Caco-2 (cell line): ENCODE data around the gene PLXNA2. TPM values are rescaled to one million over a fixed set of nuclear protein-coding genes. Genes with fewer than 3 reads are reported as not detected.

Experiments used
- BruUV-seq: library from RNA; stranded (reverse); fragments of 400-500 nt; replicated peaks from 2 replicates; lab custom pipeline; 2021; lab: Mats Ljungman, UMichigan
- CTCF ChIA-PET: fragments of 300-600 bp; sonication (Branson Sonifier 250); formaldehyde crosslinking; loops from one replicate; lab custom pipeline; 2022; ENCODE audit warnings: antibody characterized with exemption; lab: Charles Lee
- POLR2A ChIA-PET: fragments of 300-600 bp; sonication (Branson Sonifier 250); formaldehyde crosslinking; loops from one replicate; lab custom pipeline; 2022; ENCODE audit warnings: antibody characterized with exemption; lab: Charles Lee
- DNase-seq, 2 experiments: peaks; one replicate each; pipeline versions ENCODE4 v3.0.0 to v3.0.0-alpha.2; 2020 to 2022
- H3K27me3 ChIP-seq: replicated peaks from 2 replicates; pipeline ENCODE4 v1.6.0; 2011; ENCODE audit warnings: low read length; ENCODE audit not compliant: control insufficient read depth, insufficient read depth
- H3K36me3 ChIP-seq: 2 replicates; pipeline ENCODE4 v1.5.1; 2011; ENCODE audit warnings: low read length; ENCODE audit not compliant: control insufficient read depth, insufficient read depth
- H3K4me1 ChIP-seq: fragments of 250-450 bp; sonication (Bioruptor Pico); 2 replicates; pipeline ENCODE4 v1.5.1; 2020; ENCODE audit warnings: mild to moderate bottlenecking
- H3K4me3 ChIP-seq: 2 replicates; pipeline ENCODE4 v1.5.1; 2011; ENCODE audit warnings: low read depth, mild to moderate bottlenecking, control low read depth, low read length
- H3K9me3 ChIP-seq: fragments of 250-450 bp; sonication (Bioruptor Pico); 2 replicates; pipeline ENCODE4 v1.5.1; 2020; ENCODE audit warnings: mild to moderate bottlenecking, moderate library complexity
- H3K27ac Mint-ChIP-seq: one replicate; pipeline ENCODE4 v1.8.0; 2022; ENCODE audit warnings: mixed read lengths; ENCODE audit not compliant: unreplicated experiment
- H3K27me3 Mint-ChIP-seq: one replicate; pipeline ENCODE4 v1.8.0; 2022; ENCODE audit warnings: mixed read lengths; ENCODE audit not compliant: insufficient read depth, unreplicated experiment
- H3K36me3 Mint-ChIP-seq: one replicate; pipeline ENCODE4 v1.8.0; 2022; ENCODE audit warnings: mild to moderate bottlenecking, mixed read lengths; ENCODE audit not compliant: insufficient read depth, unreplicated experiment
- H3K4me1 Mint-ChIP-seq: one replicate; pipeline ENCODE4 v1.8.0; 2022; ENCODE audit warnings: low read depth, mixed read lengths; ENCODE audit not compliant: unreplicated experiment
- H3K4me3 Mint-ChIP-seq: one replicate; pipeline ENCODE4 v1.8.0; 2022; ENCODE audit warnings: mild to moderate bottlenecking, moderate library complexity, mixed read lengths; ENCODE audit not compliant: unreplicated experiment
- H3K9me3 Mint-ChIP-seq: one replicate; pipeline ENCODE4 v1.8.0; 2022; ENCODE audit warnings: mixed read lengths; ENCODE audit not compliant: unreplicated experiment
- CTCF ChIP-seq, 2 experiments: fragments of 200-600 bp in 1 of 2; IDR thresholded peaks; 1 replicate in 1 of 2; 2 replicates in 1 of 2; pipeline versions ENCODE4 v1.5.1 to v1.8.0; 2011 to 2022; ENCODE audit warnings: antibody characterized with exemption in 1 of 2, control low read depth in 1 of 2, inconsistent platforms in 1 of 2, low read depth in 1 of 2, low read length in 1 of 2, mild to moderate bottlenecking in 1 of 2, moderate library complexity in 1 of 2; ENCODE audit not compliant: insufficient read depth in 1 of 2, severe bottlenecking in 1 of 2, unreplicated experiment in 1 of 2
- intact Hi-C: fragments of 100-400 bp; cut with micrococcal nuclease; formaldehyde crosslinking; loops from one replicate; pipeline ENCODE4 v1.10.0; 2022; ENCODE audit not compliant: unreplicated experiment
- total RNA-seq: library from RNA; stranded (reverse); gene quantifications from 2 replicates; pipeline ENCODE4 v1.2.3, GENCODE V29; 2022

The PLXNA2 gene
- total RNA-seq, 1 experiment from 2014 or later, result 3.2 TPM

GRCh38 chr1:207992677-207993236 lies 251.4 kb downstream of the PLXNA2 start:
- no TSS peak for BruUV-seq
- H3K27me3 ChIP-seq, result no peaks in the 10 kb centered on the region
- H3K9me3 Mint-ChIP-seq, result no peaks in the 10 kb centered on the region

GRCh38 chr1:207991583-207992026 lies 252.6 kb downstream of the PLXNA2 start:
- H3K36me3 Mint-ChIP-seq, result no peaks in the 10 kb centered on the region
- no peaks in the 10 kb centered on the region for H3K4me1 ChIP-seq
- H3K4me3 Mint-ChIP-seq, result no peak overlapping the region
- ChIA-PET CTCF (no interaction called here), POLR2A (no interaction called here)
- BruUV-seq, result no TSS peak
- H3K9me3 Mint-ChIP-seq, result no peaks in the 10 kb centered on the region
- peaks cover 30% of the 10 kb centered on the region for H3K27me3 Mint-ChIP-seq
- intact Hi-C loops, result no loop called here
- no peaks in the 10 kb centered on the region for H3K27me3 ChIP-seq
- no peak overlapping the region for H3K4me3 ChIP-seq
- no peaks in the 10 kb centered on the region for H3K4me1 Mint-ChIP-seq
- H3K27ac Mint-ChIP-seq, result no peak overlapping the region
- no peak for TF ChIP-seq CTCF (IDR thresholded peaks at IDR 0.05; ENCODE audit: insufficient read depth in 1 of 2, low read depth in 1 of 2, low read length in 1 of 2, severe bottlenecking in 1 of 2, unreplicated experiment in 1 of 2)
- H3K9me3 ChIP-seq, result no peaks in the 10 kb centered on the region; the same call in 1 of the 2 replicates
- no peak for DNase-seq
- H3K36me3 ChIP-seq, result no peaks in the 10 kb centered on the region

More at GRCh38 chr1:207992677-207993236, 251.4 kb downstream of the PLXNA2 start:
- TF ChIP-seq CTCF (IDR thresholded peaks at IDR 0.05; ENCODE audit: insufficient read depth in 1 of 2, low read depth in 1 of 2, low read length in 1 of 2, severe bottlenecking in 1 of 2, unreplicated experiment in 1 of 2), result no peak
- Histone ChIP-seq H3K36me3 (no peaks in the 10 kb centered on the region), H3K4me1 (no peaks in the 10 kb centered on the region), H3K4me3 (no peak overlapping the region), H3K9me3 (no peaks in the 10 kb centered on the region; the same call in 1 of the 2 replicates)
- Mint-ChIP-seq H3K27me3 (peaks cover 23% of the 10 kb centered on the region), H3K4me1 (no peaks in the 10 kb centered on the region), H3K27ac (no peak overlapping the region), H3K36me3 (no peaks in the 10 kb centered on the region), H3K4me3 (no peak overlapping the region)
- intact Hi-C loops, result no loop called here
- DNase-seq, result no peak
- ChIA-PET CTCF (interaction anchor here (0.8 kb wide), 1 partner anchor 252 kb away, joined by 3 read pairs; the partner anchor contains the start of gene PLXNA2), POLR2A (no interaction called here)

GRCh38 chr1:207990876-207991582 lies 253.2 kb downstream of the PLXNA2 start:
- intact Hi-C loops, result no loop called here
- H3K36me3 Mint-ChIP-seq, result no peaks in the 10 kb centered on the region
- H3K27ac Mint-ChIP-seq, result no peak overlapping the region
- no peaks in the 10 kb centered on the region for H3K4me1 ChIP-seq
- CTCF ChIA-PET, result no interaction called here
- no peaks in the 10 kb centered on the region for H3K9me3 Mint-ChIP-seq
- DNase-seq, result no peak
- no peaks in the 10 kb centered on the region for H3K4me1 Mint-ChIP-seq
- POLR2A ChIA-PET, result no interaction called here
- H3K36me3 ChIP-seq, result no peaks in the 10 kb centered on the region
- TF ChIP-seq CTCF (IDR thresholded peaks at IDR 0.05; ENCODE audit: insufficient read depth in 1 of 2, low read depth in 1 of 2, low read length in 1 of 2, severe bottlenecking in 1 of 2, unreplicated experiment in 1 of 2), result no peak
- H3K4me3 Mint-ChIP-seq, result no peak overlapping the region
- no peaks in the 10 kb centered on the region for H3K27me3 ChIP-seq
- BruUV-seq, result no TSS peak
- H3K4me3 ChIP-seq, result no peak overlapping the region
- peaks cover 29% of the 10 kb centered on the region for H3K27me3 Mint-ChIP-seq
- H3K9me3 ChIP-seq, result no peaks in the 10 kb centered on the region; the same call in 1 of the 2 replicates
